DOHH2 (cell line): ENCODE data around the gene MED12L.

Source experiments
- H3F3A ChIP-seq: fragments of 200-600 bp; sonication (generic), shearing (Covaris generic); 2 replicates; pipeline ENCODE4 v1.6.0; 2016; ENCODE audit warnings: antibody characterized with exemption, mild to moderate bottlenecking; ENCODE audit not compliant: control insufficient read depth, insufficient read depth
- H3K27ac ChIP-seq: fragments of 200-600 bp; sonication (generic); 2 replicates; pipeline ENCODE4 v1.5.1; 2014; ENCODE audit warnings: low read depth, mild to moderate bottlenecking, low read length, moderate library complexity
- H3K27me3 ChIP-seq: fragments of 200-600 bp; sonication (generic); 2 replicates; pipeline ENCODE4 v1.6.1; 2014; ENCODE audit warnings: mild to moderate bottlenecking, low read length, mixed read lengths; ENCODE audit not compliant: control insufficient read depth
- H3K36me3 ChIP-seq: fragments of 200-600 bp; sonication (generic); 2 replicates; pipeline ENCODE4 v1.6.1; 2014; ENCODE audit warnings: mild to moderate bottlenecking, low read length, moderate library complexity, mixed read lengths; ENCODE audit not compliant: control insufficient read depth
- H3K4me1 ChIP-seq: fragments of 200-600 bp; sonication (generic); 2 replicates; pipeline ENCODE4 v1.6.1; 2014; ENCODE audit warnings: mild to moderate bottlenecking, low read length, mixed read lengths; ENCODE audit not compliant: control insufficient read depth
- H3K4me2 ChIP-seq: fragments of 200-600 bp; sonication (generic); 2 replicates; pipeline ENCODE4 v1.6.0; 2014; ENCODE audit warnings: mild to moderate bottlenecking, low read length, moderate library complexity
- H3K4me3 ChIP-seq: fragments of 200-600 bp; sonication (generic); 2 replicates; pipeline ENCODE4 v1.5.1; 2014; ENCODE audit warnings: mild to moderate bottlenecking, low read length, mixed read lengths
- H3K79me2 ChIP-seq: fragments of 200-600 bp; sonication (generic); 2 replicates; pipeline ENCODE4 v1.6.1; 2014; ENCODE audit warnings: mild to moderate bottlenecking, low read length, mixed read lengths; ENCODE audit not compliant: control insufficient read depth
- H3K9me2 ChIP-seq: fragments of 200-600 bp; sonication (generic); replicated peaks from 2 replicates; pipeline ENCODE4 v1.6.1; 2014; ENCODE audit warnings: mild to moderate bottlenecking, low read length, mixed read lengths; ENCODE audit not compliant: control insufficient read depth
- H3K9me3 ChIP-seq: fragments of 200-600 bp; sonication (generic); 2 replicates; pipeline ENCODE4 v1.6.1; 2014; ENCODE audit warnings: antibody characterized with exemption, low read length, mixed read lengths; ENCODE audit not compliant: control insufficient read depth, insufficient read depth
- H4K20me1 ChIP-seq: fragments of 200-600 bp; sonication (generic); 2 replicates; pipeline ENCODE4 v1.6.0; 2014; ENCODE audit warnings: low read depth, mild to moderate bottlenecking, antibody characterized with exemption, low read length, moderate library complexity; ENCODE audit not compliant: control insufficient read depth, insufficient read depth
- EZH2phosphoT487 ChIP-seq: fragments of 200-600 bp; sonication (generic); IDR thresholded peaks from 2 replicates; pipeline ENCODE4 v1.6.1; 2017; ENCODE audit warnings: borderline replicate concordance, mild to moderate bottlenecking, antibody characterized with exemption, low read length, moderate library complexity, mixed read lengths
- TF ChIP-seq, protein P1 (sequence below): fragments of 200-600 bp; sonication (generic); IDR thresholded peaks from one replicate; pipeline ENCODE4 v1.5.1; 2014; ENCODE audit warnings: antibody characterized with exemption, mild to moderate bottlenecking, low read depth, low read length; ENCODE audit not compliant: poor library complexity, severe bottlenecking

Gene MED12L

DNA sequence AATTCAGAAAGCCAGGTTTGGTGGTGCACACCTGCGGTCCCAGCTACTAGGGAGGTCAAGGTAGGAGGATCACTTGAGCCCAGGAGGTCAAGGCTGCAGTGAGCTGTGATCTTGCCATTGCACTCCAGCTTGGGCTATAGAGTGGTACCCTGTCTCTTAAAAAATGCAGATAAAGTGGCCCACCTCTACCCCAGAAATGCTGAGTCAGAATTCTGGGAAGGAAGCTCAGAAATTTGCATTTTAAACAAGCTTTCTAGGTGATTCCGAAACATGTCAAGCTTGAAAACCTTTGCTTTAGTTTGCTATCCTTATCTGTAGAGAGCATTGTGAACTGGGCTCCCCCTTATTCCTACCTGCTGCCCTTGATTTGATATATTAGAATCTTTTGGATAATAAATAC is 7.7 kb downstream of the MED12L start:
- no peaks in the 10 kb centered on the region for H3K27me3 ChIP-seq
- no peak for TF ChIP-seq EZH2phosphoT487
- TF ChIP-seq, protein P1, sequence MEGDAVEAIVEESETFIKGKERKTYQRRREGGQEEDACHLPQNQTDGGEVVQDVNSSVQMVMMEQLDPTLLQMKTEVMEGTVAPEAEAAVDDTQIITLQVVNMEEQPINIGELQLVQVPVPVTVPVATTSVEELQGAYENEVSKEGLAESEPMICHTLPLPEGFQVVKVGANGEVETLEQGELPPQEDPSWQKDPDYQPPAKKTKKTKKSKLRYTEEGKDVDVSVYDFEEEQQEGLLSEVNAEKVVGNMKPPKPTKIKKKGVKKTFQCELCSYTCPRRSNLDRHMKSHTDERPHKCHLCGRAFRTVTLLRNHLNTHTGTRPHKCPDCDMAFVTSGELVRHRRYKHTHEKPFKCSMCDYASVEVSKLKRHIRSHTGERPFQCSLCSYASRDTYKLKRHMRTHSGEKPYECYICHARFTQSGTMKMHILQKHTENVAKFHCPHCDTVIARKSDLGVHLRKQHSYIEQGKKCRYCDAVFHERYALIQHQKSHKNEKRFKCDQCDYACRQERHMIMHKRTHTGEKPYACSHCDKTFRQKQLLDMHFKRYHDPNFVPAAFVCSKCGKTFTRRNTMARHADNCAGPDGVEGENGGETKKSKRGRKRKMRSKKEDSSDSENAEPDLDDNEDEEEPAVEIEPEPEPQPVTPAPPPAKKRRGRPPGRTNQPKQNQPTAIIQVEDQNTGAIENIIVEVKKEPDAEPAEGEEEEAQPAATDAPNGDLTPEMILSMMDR: no peak
- peaks cover 27% of the 10 kb centered on the region for H3K4me1 ChIP-seq
- peaks cover 2% of the 10 kb centered on the region; the same call in 1 of the 2 replicates for H3F3A ChIP-seq
- no peaks in the 10 kb centered on the region for H3K9me2 ChIP-seq
- H3K36me3 ChIP-seq: no peaks in the 10 kb centered on the region
- H3K4me2 ChIP-seq: peak overlapping the region; percentile 47; the same call in 1 of the 2 replicates
- H4K20me1 ChIP-seq: no peaks in the 10 kb centered on the region
- H3K4me3 ChIP-seq: no peak overlapping the region
- no peak overlapping the region for H3K27ac ChIP-seq
- H3K79me2 ChIP-seq: no peaks in the 10 kb centered on the region
- no peaks in the 10 kb centered on the region for H3K9me3 ChIP-seq

DNA sequence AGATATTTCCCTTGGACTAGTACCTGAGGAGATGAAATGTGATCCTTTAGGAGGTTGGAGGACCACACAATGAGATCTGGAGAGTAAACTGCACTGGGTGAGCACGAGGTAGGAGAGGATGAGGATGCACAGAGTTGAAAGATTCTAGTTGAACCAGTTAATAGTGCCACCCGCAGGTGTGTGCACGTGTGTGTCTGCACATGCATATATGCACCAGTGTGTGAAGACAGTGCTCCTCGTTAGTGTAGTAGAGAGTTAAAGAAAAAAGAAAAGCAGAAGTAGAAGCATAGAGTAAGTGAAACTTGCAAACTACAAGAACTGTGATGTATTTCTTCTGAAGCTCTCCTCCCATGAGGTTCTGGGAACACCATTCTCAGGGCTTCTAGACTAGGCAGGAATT is 8.4 kb downstream of the MED12L start:
- H3K4me2 ChIP-seq: peak overlapping the region; percentile 47
- no peaks in the 10 kb centered on the region for H4K20me1 ChIP-seq
- H3K27me3 ChIP-seq: no peaks in the 10 kb centered on the region

DNA sequence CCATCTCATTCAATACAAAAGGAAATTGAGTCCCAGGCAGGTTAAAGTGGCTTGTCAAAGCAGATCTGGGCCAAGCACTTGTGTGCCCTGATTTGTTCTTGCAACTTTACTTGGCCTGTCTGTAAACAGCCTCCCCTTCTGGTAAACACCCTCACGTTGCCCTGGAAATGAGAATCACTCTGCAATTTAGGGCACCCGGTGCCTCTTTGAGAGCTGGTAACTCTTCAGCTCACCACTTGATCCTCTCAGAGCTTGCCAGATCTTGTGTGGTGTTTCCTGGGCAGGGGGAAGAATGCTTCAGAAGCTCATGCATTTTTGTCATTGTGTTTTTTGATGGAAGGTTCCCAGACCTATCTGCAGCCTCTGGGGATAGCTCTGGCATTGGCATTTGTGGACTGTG is 11.3 kb downstream of the MED12L start:
- Histone ChIP-seq H3K36me3 (no peaks in the 10 kb centered on the region), H3K9me3 (no peaks in the 10 kb centered on the region), H3K4me3 (no peak overlapping the region), H3K4me2 (no peak overlapping the region), H3K27me3 (no peaks in the 10 kb centered on the region), H3F3A (no peaks in the 10 kb centered on the region), H4K20me1 (no peaks in the 10 kb centered on the region), H3K4me1 (peaks cover 25% of the 10 kb centered on the region), H3K9me2 (no peaks in the 10 kb centered on the region), H3K27ac (no peak overlapping the region), H3K79me2 (no peaks in the 10 kb centered on the region)
- TF ChIP-seq, protein P1: no peak
- TF ChIP-seq EZH2phosphoT487: no peak

More for the DNA sequence above, 8.4 kb downstream of the MED12L start:
- Histone ChIP-seq H3K4me3 (peak overlapping the region; percentile 22), H3K36me3 (no peaks in the 10 kb centered on the region), H3K27ac (no peak overlapping the region), H3K9me3 (no peaks in the 10 kb centered on the region), H3K4me1 (peaks cover 27% of the 10 kb centered on the region), H3K79me2 (no peaks in the 10 kb centered on the region), H3F3A (no peaks in the 10 kb centered on the region), H3K9me2 (no peaks in the 10 kb centered on the region)
- TF ChIP-seq, protein P1: no peak
- no peak for TF ChIP-seq EZH2phosphoT487

DNA sequence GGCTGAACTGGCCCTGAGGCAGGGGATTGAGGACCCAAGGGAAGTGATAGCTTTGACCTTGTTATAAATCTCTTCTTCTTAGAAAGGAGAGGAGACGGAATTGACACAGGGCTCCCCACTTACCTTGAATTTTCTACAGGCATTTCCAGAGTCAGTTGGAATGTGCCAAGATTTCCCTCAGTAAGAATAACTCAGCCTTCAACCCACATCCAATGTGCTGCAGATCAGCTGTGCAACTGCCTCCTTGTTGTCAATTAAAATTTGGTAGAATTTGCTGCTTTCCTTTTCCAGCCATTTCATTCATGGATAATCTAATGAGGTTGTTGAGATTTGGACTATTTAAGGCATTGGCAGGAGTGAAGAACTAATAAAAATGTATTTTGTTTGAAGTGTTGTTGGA is 14.6 kb downstream of the MED12L start:
- no peaks in the 10 kb centered on the region for H3K4me1 ChIP-seq

More for the DNA sequence above, 14.6 kb downstream of the MED12L start:
- Histone ChIP-seq H3K36me3 (no peaks in the 10 kb centered on the region), H3F3A (no peaks in the 10 kb centered on the region), H3K9me2 (no peaks in the 10 kb centered on the region), H4K20me1 (no peaks in the 10 kb centered on the region), H3K27ac (no peak overlapping the region), H3K79me2 (no peaks in the 10 kb centered on the region), H3K4me2 (no peak overlapping the region), H3K27me3 (peaks cover 5% of the 10 kb centered on the region; the same call in 1 of the 2 replicates), H3K4me3 (no peak overlapping the region), H3K9me3 (no peaks in the 10 kb centered on the region)
- TF ChIP-seq, protein P1: no peak
- TF ChIP-seq EZH2phosphoT487: no peak
